GM19193 (cell line): ENCODE data around the gene UAP1L1.

Source experiments
- POLR2A ChIP-seq: IDR thresholded peaks from 4 replicates; pipeline ENCODE4 v1.6.1; 2011; ENCODE audit not compliant: insufficient read depth, insufficient read length; ENCODE audit errors: extremely low read depth

Gene UAP1L1

GRCh38 chr9:137052293-137052692, 25.0 kb upstream of the UAP1L1 start:
- no peak for TF ChIP-seq POLR2A

- no peak for TF ChIP-seq POLR2A
Measured at GRCh38 chr9:137052998-137053943, 24.0 kb upstream of the UAP1L1 start.

- TF ChIP-seq POLR2A, result no peak
Measured at GRCh38 chr9:137053944-137054931, 23.1 kb upstream of the UAP1L1 start, which contains the start of gene ENTPD2. Gene ENTPD2 (minus strand): TSS chr9:137054061. CDS start chr9:137053997, 64 bp downstream.

- TF ChIP-seq POLR2A, result no peak
Measured at GRCh38 chr9:137054932-137055384, 22.4 kb upstream of the UAP1L1 start.

GRCh38 chr9:137055385-137056364, 21.6 kb upstream of the UAP1L1 start:
- no peak for TF ChIP-seq POLR2A

- TF ChIP-seq POLR2A, result no peak
Measured at GRCh38 chr9:137056739-137057415, 20.4 kb upstream of the UAP1L1 start.

- TF ChIP-seq POLR2A, result no peak
Measured at GRCh38 chr9:137057545-137057944, 19.8 kb upstream of the UAP1L1 start.

- TF ChIP-seq POLR2A, result no peak
Measured at GRCh38 chr9:137058521-137059234, 18.6 kb upstream of the UAP1L1 start.

GRCh38 chr9:137062384-137062783, 14.9 kb upstream of the UAP1L1 start:
- no peak for TF ChIP-seq POLR2A

GRCh38 chr9:137063311-137064026, 13.8 kb upstream of the UAP1L1 start:
- no peak for TF ChIP-seq POLR2A

GRCh38 chr9:137064027-137064879, 13.1 kb upstream of the UAP1L1 start:
- TF ChIP-seq POLR2A, result no peak
